GM12891 (cell line): ENCODE data around the gene THBD. TPM values are rescaled to one million over a fixed set of nuclear protein-coding genes. Genes with fewer than 3 reads are reported as not detected.

Source experiments
- DNase-seq: peaks from one replicate; pipeline ENCODE4 v3.0.0; 2011; ENCODE audit warnings: low spot score; ENCODE audit not compliant: insufficient read length
- FAIRE-seq: peaks from 2 replicates; lab custom pipeline; 2011; peaks lifted over from hg19 to GRCh38; lab: Jason Lieb, UNC
- PAX5 ChIP-seq: IDR thresholded peaks from 2 replicates; pipeline ENCODE4 v1.6.1; 2011; ENCODE audit warnings: low read length, moderate library complexity, mild to moderate bottlenecking; ENCODE audit not compliant: insufficient read depth, severe bottlenecking
- POLR2A ChIP-seq: IDR thresholded peaks from 2 replicates; pipeline ENCODE4 v1.6.1; 2011; ENCODE audit warnings: low read depth, low read length, control low read depth
- POLR2AphosphoS5 ChIP-seq: IDR thresholded peaks from 2 replicates; pipeline ENCODE4 v1.6.1; 2011; ENCODE audit warnings: low read depth, low read length, control low read depth
- POU2F2 ChIP-seq: IDR thresholded peaks from 2 replicates; pipeline ENCODE4 v1.6.1; 2011; ENCODE audit warnings: low read depth, mild to moderate bottlenecking, control low read depth, low read length, moderate library complexity
- SPI1 ChIP-seq: IDR thresholded peaks from 2 replicates; pipeline ENCODE4 v1.6.1; 2011; ENCODE audit warnings: low read depth, low read length, control low read depth
- TAF1 ChIP-seq: IDR thresholded peaks from 2 replicates; pipeline ENCODE4 v1.6.1; 2011; ENCODE audit warnings: low read depth, low read length, control low read depth
- polyA plus RNA-seq: library from polyadenylated mRNA; unstranded; fragments of >200 nt; gene quantifications from one replicate; pipeline ENCODE4 v1.2.1, GENCODE V29; 2012; ENCODE audit warnings: low read depth, missing spikeins, inconsistent platforms; ENCODE audit not compliant: missing spikeins

Gene THBD
- polyA plus RNA-seq = not detected

- TF ChIP-seq TAF1 = no peak
- no peak for TF ChIP-seq POLR2A
- no peak for TF ChIP-seq POU2F2
- TF ChIP-seq PAX5 = no peak
- TF ChIP-seq POLR2AphosphoS5 = no peak
- TF ChIP-seq SPI1 = no peak
- DNase-seq (no peak), FAIRE-seq (no peak)
Measured at GRCh38 chr20:23049201-23050075, at the start of gene THBD. Gene THBD (minus strand): TSS chr20:23049672. CDS start chr20:23049504, 168 bp downstream.

DNA sequence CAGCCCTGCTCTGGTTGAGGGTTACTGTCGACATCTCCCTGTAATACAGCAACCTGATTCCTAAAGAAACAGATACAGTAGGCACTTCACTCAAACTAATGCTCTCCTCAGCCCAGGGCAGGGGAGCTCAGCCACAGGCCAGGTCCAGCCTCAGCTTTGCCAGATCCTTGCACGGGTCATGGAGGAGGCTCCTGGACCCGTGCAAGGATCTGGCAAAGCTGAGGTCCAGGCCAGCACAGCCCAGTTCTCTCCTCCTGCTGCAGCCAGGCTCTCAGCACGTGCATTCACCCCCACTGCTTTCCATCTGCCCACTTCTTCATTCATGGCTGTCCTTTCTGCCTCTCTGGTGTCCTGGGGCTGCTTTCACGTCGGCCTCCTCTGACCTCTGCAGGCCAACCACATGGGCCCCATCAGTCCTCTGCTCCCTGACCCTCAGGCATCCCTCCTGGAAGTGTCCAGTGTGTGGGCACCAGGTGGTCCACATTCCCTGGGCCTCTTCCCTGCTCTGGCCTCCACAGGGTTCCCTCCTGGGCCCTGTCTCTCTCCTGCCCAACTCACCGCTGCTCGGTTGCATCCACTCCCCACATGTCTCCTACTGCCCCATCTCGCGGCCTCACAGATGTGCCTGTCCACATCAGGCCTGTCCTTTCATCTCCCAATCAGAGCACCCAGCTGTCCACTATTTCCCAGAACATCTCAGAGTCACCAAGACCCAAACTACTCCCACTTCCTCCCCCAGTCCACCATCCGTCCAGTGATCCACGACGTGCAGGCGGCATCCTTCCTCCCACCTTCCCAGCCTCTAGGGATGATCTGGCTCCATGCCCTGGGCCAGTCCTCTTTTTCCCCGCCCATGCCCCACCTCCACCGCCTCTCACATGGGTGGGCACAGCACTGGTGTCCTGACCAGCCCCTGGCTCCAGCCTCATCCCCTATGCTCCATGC lies 48.4 kb upstream of the THBD start:
- no peak for FAIRE-seq

DNA sequence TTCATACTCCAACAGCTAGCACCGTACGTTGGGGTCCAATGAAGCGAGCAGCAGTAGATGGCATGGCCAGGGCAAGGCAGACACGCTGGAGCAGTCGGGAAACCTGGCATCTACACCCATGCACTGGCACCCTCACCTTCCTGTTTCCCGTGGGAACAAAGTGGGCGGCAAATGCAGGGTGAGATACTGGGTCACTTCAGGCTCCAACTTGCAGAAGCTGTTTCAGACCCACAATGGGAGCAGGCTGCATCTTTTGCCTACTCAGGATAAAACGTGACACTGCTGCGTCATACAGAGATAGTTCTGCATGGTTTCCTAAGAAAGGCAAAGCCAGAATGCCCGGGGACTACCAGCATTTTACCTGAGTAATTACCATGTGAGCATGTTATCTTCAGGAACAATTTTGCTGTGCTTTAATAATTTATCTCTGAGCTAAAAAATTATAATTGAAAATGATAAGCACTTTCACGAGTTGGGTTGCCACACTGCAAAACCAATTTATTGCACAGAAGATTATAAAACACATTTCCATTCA lies 47.6 kb upstream of the THBD start:
- TF ChIP-seq SPI1 = no peak
- TF ChIP-seq PAX5 = no peak
- no peak for TF ChIP-seq POLR2A
- TF ChIP-seq POLR2AphosphoS5 = no peak
- no peak for TF ChIP-seq TAF1
- DNase-seq = no peak
- no peak for FAIRE-seq

More for the DNA sequence above, 48.4 kb upstream of the THBD start:
- no peak for DNase-seq
- TF ChIP-seq SPI1 (peak; percentile 54), PAX5 (no peak)

DNA sequence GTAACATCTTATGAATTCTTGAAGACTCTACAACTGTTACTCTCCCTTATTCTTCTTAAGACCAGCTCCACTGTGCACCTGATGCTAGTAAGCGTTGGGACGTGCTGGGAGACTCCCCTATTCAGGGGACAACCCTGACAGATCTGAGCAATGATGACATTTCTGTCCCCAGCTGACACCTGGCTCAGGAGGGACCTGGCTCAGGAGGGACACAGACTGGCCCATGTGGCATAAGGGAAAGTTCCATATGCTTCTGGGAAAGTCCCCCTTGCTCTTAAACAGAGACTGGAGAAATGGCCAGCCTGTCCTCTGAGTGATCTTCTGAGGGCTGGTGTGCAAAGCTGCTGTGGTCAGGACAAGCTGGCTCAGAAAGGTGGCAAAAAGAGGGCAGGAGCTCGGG lies 46.6 kb upstream of the THBD start:
- FAIRE-seq (no peak), DNase-seq (no peak)
- TF ChIP-seq POLR2AphosphoS5 (no peak), POU2F2 (no peak), TAF1 (no peak), SPI1 (no peak), POLR2A (no peak), PAX5 (no peak)

DNA sequence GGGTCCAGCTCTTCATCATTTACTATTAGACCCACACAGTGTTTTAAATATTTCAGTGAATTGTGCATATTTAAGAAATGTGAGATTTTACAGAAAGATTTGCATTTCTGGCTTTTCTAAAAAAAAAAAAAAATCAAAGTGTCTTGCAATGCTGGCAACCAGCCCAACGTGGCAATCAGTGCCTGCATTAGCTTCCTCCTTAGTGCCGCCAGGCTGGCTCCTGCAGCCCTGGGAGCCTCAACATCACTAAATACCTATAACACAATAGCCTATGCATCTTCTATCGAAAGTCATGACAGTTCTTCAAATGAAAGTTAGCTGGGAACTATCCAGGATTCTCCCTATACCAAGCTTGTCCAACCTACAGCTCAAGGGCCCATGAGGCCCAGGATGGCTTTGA lies 46.0 kb upstream of the THBD start:
- no peak for FAIRE-seq
- DNase-seq = no peak
- no peak for TF ChIP-seq TAF1
- no peak for TF ChIP-seq SPI1
- TF ChIP-seq POLR2A = no peak

DNA sequence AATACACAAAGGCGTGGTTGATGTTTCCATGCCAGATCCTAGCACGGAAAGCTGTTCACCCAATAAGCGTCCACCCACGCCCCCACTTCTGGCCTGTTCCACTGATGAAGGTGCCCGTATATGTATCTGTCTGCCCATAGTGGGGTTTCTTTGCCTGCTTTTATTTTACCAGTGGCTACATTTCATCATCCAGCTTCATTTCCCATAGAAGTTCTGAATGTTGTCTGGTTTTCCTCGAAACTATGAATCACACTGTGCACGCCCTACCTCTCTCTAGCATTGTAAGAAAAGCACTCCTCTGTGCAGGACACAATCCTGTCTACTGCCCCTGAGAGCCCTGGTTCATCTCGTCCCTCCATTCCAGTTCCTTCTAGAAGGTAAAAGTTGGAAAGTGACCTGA lies 45.5 kb upstream of the THBD start:
- FAIRE-seq (no peak), DNase-seq (no peak)

GRCh38 chr20:23094213-23094896 lies 44.9 kb upstream of the THBD start:
- TF ChIP-seq POLR2AphosphoS5 = no peak
- no peak for TF ChIP-seq TAF1
- TF ChIP-seq POLR2A = no peak
- TF ChIP-seq PAX5 = no peak
- no peak for TF ChIP-seq POU2F2
- no peak for TF ChIP-seq SPI1
- no peak for DNase-seq
- FAIRE-seq = no peak

More for the DNA sequence above, 45.5 kb upstream of the THBD start:
- no peak for TF ChIP-seq TAF1
- TF ChIP-seq SPI1 = no peak
- no peak for TF ChIP-seq POU2F2
- TF ChIP-seq POLR2AphosphoS5 = no peak
- TF ChIP-seq POLR2A = no peak

- DNase-seq (no peak), FAIRE-seq (no peak)
- no peak for TF ChIP-seq POLR2AphosphoS5
- TF ChIP-seq TAF1 = no peak
- no peak for TF ChIP-seq POLR2A
- TF ChIP-seq SPI1 = no peak
- TF ChIP-seq POU2F2 = no peak
- TF ChIP-seq PAX5 = no peak
Measured at GRCh38 chr20:23093613-23094012, 44.1 kb upstream of the THBD start.

DNA sequence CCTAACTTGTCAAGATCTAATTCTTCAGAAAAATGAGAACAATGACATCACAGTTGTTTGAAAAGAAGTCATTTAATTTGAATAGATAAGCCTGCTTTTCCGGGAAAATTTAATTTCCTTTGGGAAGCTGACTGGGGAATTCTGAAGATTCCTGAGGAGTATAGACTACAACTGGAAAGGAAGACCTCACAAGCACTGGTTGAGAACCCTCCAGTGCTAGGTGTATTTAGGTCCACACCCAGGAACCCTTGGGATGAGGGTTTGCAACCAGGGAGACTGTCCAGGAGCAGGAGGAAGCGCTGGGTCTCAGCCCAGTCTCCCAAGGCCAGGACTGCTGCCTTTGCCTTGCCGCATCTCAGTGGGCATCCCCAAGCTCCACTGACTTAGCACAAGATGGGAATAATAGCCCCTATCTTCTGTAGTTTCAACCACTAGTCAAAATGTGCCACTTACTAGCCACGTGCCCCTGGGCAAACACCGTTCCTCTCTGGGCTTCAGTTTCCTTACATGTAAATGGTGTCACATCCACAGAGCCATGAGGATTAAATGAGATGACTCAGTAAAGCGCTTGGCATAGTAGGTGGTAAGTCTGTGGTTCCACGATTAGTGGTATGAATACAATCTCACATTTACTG lies 43.5 kb upstream of the THBD start:
- FAIRE-seq = no peak
- no peak for DNase-seq
- TF ChIP-seq SPI1 = no peak
- TF ChIP-seq TAF1 = no peak
- TF ChIP-seq POLR2AphosphoS5 = no peak
- TF ChIP-seq POU2F2 = no peak
- no peak for TF ChIP-seq PAX5
- no peak for TF ChIP-seq POLR2A
